Transverse colon (tissue), 4 donors: ENCODE results near the gene SCAF1. TPM values are rescaled to one million over a fixed set of nuclear protein-coding genes. Genes with fewer than 3 reads are reported as not detected.
A peak's percentile ranks its signal among the peaks of the same experiment; 100 is the strongest.
"Not testable (repeated sequence)": the region's sequence is repeated elsewhere in the genome, so short reads cannot be mapped to it uniquely, and the experiment has no call there.

ENCODE experiments used
- DNase-seq: peaks from one replicate; pipeline ENCODE4 v3.0.0-alpha.2; 2019
- H3K27ac ChIP-seq, 4 donors: fragments of 200-600 bp; sonication (generic); 2 replicates each; pipeline ENCODE4 v1.5.1; 2016 to 2018; ENCODE audit warnings: inconsistent platforms in 4 of 4
- H3K27me3 ChIP-seq: fragments of 200-600 bp; sonication (generic); 2 replicates; pipeline ENCODE4 v1.5.1; 2017; ENCODE audit warnings: inconsistent platforms
- H3K36me3 ChIP-seq, 4 donors: fragments of 200-600 bp; sonication (generic); 2 replicates each; pipeline ENCODE4 v1.5.1; 2017 to 2019; ENCODE audit warnings: inconsistent platforms in 4 of 4
- H3K4me1 ChIP-seq, 4 donors: fragments of 200-600 bp; sonication (generic); 2 replicates each; pipeline ENCODE4 v1.5.1; 2017 to 2020; ENCODE audit warnings: inconsistent platforms in 4 of 4
- H3K4me3 ChIP-seq, 4 donors: fragments of 200-600 bp; sonication (generic); 1 replicate in 1 of 4; 2 replicates in 3 of 4; pipeline versions ENCODE4 v1.5.1 to v1.6.1; 2017 to 2019; ENCODE audit warnings: inconsistent platforms in 4 of 4
- H3K9me3 ChIP-seq, 2 donors: fragments of 200-600 bp; sonication (generic); 2 replicates each; pipeline ENCODE4 v1.5.1; 2017 to 2019; ENCODE audit warnings: inconsistent platforms in 2 of 2
- CTCF ChIP-seq, 5 experiments: fragments of 200-600 bp in 3 of 5; fragments of 450-650 bp in 2 of 5; sonication (generic) in 3 of 5; IDR thresholded peaks; 1 replicate in 2 of 5; 2 replicates in 3 of 5; pipeline ENCODE4 v1.5.1; 2016 to 2017; ENCODE audit warnings: antibody characterized with exemption in 5 of 5, inconsistent platforms in 3 of 5, mild to moderate bottlenecking in 2 of 5, moderate library complexity in 1 of 5
- EP300 ChIP-seq: sonication (generic); formaldehyde crosslinking; IDR thresholded peaks from one replicate; pipeline ENCODE4 v1.6.1; 2017; ENCODE audit warnings: antibody characterized with exemption, low read depth
- POLR2A ChIP-seq: fragments of 450-650 bp; IDR thresholded peaks from one replicate; pipeline ENCODE4 v1.6.1; 2016; ENCODE audit warnings: antibody characterized with exemption, mild to moderate bottlenecking, moderate library complexity
- POLR2AphosphoS5 ChIP-seq, 3 donors: sonication (generic); formaldehyde crosslinking; IDR thresholded peaks; one replicate each; pipeline ENCODE4 v1.6.1; 2016; ENCODE audit warnings: antibody characterized with exemption in 3 of 3
- WGBS, 2 donors: methylation state at CpG; one replicate each; pipeline ENCODE4 v1.1.5; 2018; ENCODE audit warnings: low coverage in 1 of 2; 5-methylcytosine and 5-hydroxymethylcytosine counted together
- in situ Hi-C, 4 donors: fragments of 200-750 bp; cut with MboI; loops; one replicate each; pipeline versions ENCODE4 v1.15.0 to v1.15.1; 2017; ENCODE audit warnings: low sequenced_read_pairs in 3 of 4, low pct_ligation_motif_present in 1 of 4, low pct_unique_long_range_greater_than_20kb in 1 of 4
- intact Hi-C: fragments of 100-400 bp; cut with DNase I; formaldehyde crosslinking; loops from one replicate; pipeline ENCODE4 v1.15.1; 2023; ENCODE audit warnings: low total_unique reads
- total RNA-seq, 4 donors: library from RNA; depleted of rRNA; stranded (reverse); fragments of >200 nt; gene quantifications; one replicate each; pipeline ENCODE4 v1.1.0, GENCODE V29; 2016

SCAF1 gene
- total RNA-seq, 4 donors from 2014 or later: 20.2 to 118 (median 32.7) TPM

- in situ Hi-C loops (no loop called here), intact Hi-C loops (no loop called here)
- no peak for DNase-seq
- H3K27ac ChIP-seq: no peak overlapping the region
- TF ChIP-seq CTCF (IDR thresholded peaks at IDR 0.05) (no peak), POLR2AphosphoS5 (IDR thresholded peaks at IDR 0.05) (no peak), POLR2A (no peak), EP300 (no peak)
- no peaks in the 10 kb centered on the region for H3K9me3 ChIP-seq
- peaks cover 0 to 4% (median 2%) of the 10 kb centered on the region in 4 donors for H3K36me3 ChIP-seq
- no peaks in the 10 kb centered on the region for H3K4me1 ChIP-seq
- H3K27me3 ChIP-seq: no peaks in the 10 kb centered on the region
- no peak overlapping the region for H3K4me3 ChIP-seq
- WGBS, 2 donors: 91% methylated on average over 9 of the region's 9 CpGs; no CpG with 5 or more reads in 1 of the 2 donors
Measured at GRCh38 chr19:49629659-49630058, 12.3 kb upstream of the SCAF1 start.

- 31 to 34% methylated on average over 5 to 9 of the region's 9 CpGs for WGBS, 2 donors
- Histone ChIP-seq H3K4me3 (no peak overlapping the region), H3K27me3 (no peaks in the 10 kb centered on the region), H3K4me1 (peaks cover 0 to 5% (median 0%) of the 10 kb centered on the region in 4 donors), H3K36me3 (peaks cover 0 to 4% (median 0%) of the 10 kb centered on the region in 4 donors), H3K9me3 (no peaks in the 10 kb centered on the region), H3K27ac (peak overlapping the region in 2 of 4 donors; percentile 18 to 25)
- in situ Hi-C loops (no loop called here), intact Hi-C loops (no loop called here)
- TF ChIP-seq CTCF (IDR thresholded peaks at IDR 0.05) (no peak), POLR2A (no peak)
- no peak for DNase-seq
Measured at GRCh38 chr19:49631014-49631588, 10.9 kb upstream of the SCAF1 start.

GRCh38 chr19:49631610-49632192 is 10.3 kb upstream of the SCAF1 start:
- no peaks in the 10 kb centered on the region for H3K9me3 ChIP-seq
- 67 to 85% methylated on average over 1 to 19 of the region's 19 CpGs for WGBS, 2 donors
- in situ Hi-C loops: no loop called here
- H3K4me3 ChIP-seq: no peak overlapping the region
- H3K4me1 ChIP-seq: peaks cover 0 to 11% (median 0%) of the 10 kb centered on the region in 4 donors
- H3K27ac ChIP-seq: no peak overlapping the region
- H3K27me3 ChIP-seq: no peaks in the 10 kb centered on the region
- no peak for DNase-seq
- TF ChIP-seq CTCF (IDR thresholded peaks at IDR 0.05) (no peak), POLR2A (no peak), POLR2AphosphoS5 (IDR thresholded peaks at IDR 0.05) (no peak), EP300 (no peak)
- peaks cover 0 to 4% (median 0%) of the 10 kb centered on the region in 4 donors for H3K36me3 ChIP-seq
- intact Hi-C loops: no loop called here

GRCh38 chr19:49632576-49632975 is 9.4 kb upstream of the SCAF1 start:
- H3K4me1 ChIP-seq: peaks cover 0 to 18% (median 3%) of the 10 kb centered on the region in 4 donors
- no peak for TF ChIP-seq CTCF (IDR thresholded peaks at IDR 0.05)
- no peak for TF ChIP-seq POLR2AphosphoS5 (IDR thresholded peaks at IDR 0.05)
- TF ChIP-seq POLR2A: no peak
- no peak for TF ChIP-seq EP300
- intact Hi-C loops: no loop called here
- no peak for DNase-seq
- WGBS, 2 donors: 88% methylated on average over 5 of the region's 5 CpGs; no CpG with 5 or more reads in 1 of the 2 donors
- no peak overlapping the region for H3K4me3 ChIP-seq
- H3K9me3 ChIP-seq: no peaks in the 10 kb centered on the region
- in situ Hi-C loops: no loop called here
- no peaks in the 10 kb centered on the region for H3K27me3 ChIP-seq
- no peak overlapping the region for H3K27ac ChIP-seq
- H3K36me3 ChIP-seq: peaks cover 0 to 2% (median 0%) of the 10 kb centered on the region in 4 donors

- intact Hi-C loops, H3K9me3 ChIP-seq, DNase-seq, H3K4me3 ChIP-seq, H3K27ac ChIP-seq, in situ Hi-C loops, H3K36me3 ChIP-seq, H3K27me3 ChIP-seq: not testable (repeated sequence)
- WGBS, 2 donors: 58 to 69% methylated on average over 2 to 9 of the region's 9 CpGs
- peaks cover 0 to 25% (median 9%) of the 10 kb centered on the region in 4 donors for H3K4me1 ChIP-seq
Measured at GRCh38 chr19:49633273-49633672, 8.7 kb upstream of the SCAF1 start.
